ENCODE measurements around the gene NBEA.

NBEA gene

DNA sequence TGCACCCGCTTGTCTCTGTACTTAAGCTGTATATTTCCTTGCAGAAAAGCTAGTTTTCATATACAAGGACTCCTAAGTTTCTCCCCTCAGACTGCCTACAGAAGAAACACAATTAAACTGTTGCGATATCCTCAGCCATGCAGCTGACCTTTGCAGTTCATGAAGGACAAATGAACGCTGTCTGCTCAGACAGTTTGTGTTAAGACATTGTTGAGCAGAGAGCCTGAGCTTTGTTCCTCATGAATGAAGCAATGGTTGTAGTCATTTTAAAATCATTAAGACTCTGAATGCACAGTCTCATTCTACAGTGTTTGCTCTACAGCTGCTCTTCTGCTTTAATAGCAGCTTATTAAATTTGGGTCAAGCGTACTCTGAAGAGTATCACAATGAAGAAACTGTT is 557.6 kb downstream of the NBEA start:
- Histone ChIP-seq H3K4me1 (ENCODE audit: control insufficient read depth, insufficient read depth, low read length, unreplicated experiment) (peaks cover 3% of the 10 kb centered on the region), H3K27me3 (ENCODE audit: insufficient read depth, low read length) (no peaks in the 10 kb centered on the region), H3K79me2 (ENCODE audit: control insufficient read depth, insufficient read depth, low read length, unreplicated experiment) (no peaks in the 10 kb centered on the region), H2AFZ (ENCODE audit: low read length, unreplicated experiment) (no peak overlapping the region), H3K27ac (ENCODE audit: low read depth, low read length) (no peak overlapping the region), H3K4me3 (ENCODE audit: low read depth, low read length) (no peak overlapping the region), H3K36me3 (ENCODE audit: insufficient read depth, low read length) (no peaks in the 10 kb centered on the region)

GRCh38 chr13:35500144-35500543 is 558.1 kb downstream of the NBEA start:
- H3K4me3 ChIP-seq (ENCODE audit: low read depth, low read length): no peak overlapping the region

DNA sequence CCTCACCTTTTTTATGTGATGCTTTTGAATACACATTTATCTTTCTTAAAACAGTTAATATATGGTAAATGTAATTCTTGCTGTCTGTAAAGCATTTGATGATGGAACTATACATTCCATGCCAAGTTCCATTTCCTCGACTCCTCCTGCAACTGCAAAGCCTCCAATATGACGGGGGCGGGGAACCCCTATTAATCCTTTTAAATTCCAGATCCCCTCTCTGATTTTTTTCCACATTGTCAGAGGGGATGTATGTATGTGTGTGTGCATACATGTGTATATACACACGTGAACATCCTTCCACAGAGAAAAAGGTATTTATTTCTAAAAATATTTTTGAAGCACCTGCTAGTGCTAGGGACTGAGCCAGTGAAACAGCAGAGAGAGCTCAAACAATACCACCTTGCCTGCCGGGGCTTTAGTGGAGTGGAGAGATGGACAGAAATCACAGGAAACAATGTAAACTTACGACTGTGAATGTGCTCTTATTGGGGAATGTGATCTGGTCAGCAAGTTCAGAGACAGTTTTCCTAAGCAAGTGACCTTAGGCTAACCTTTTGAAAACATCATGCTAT is 559.7 kb downstream of the NBEA start:
- Histone ChIP-seq H3K36me3 (ENCODE audit: insufficient read depth, low read length) (no peaks in the 10 kb centered on the region), H3K27me3 (ENCODE audit: insufficient read depth, low read length) (no peaks in the 10 kb centered on the region), H3K27ac (ENCODE audit: low read depth, low read length) (no peak overlapping the region), H2AFZ (ENCODE audit: low read length, unreplicated experiment) (no peak overlapping the region), H3K4me1 (ENCODE audit: control insufficient read depth, insufficient read depth, low read length, unreplicated experiment) (peaks cover 2% of the 10 kb centered on the region), H3K79me2 (ENCODE audit: control insufficient read depth, insufficient read depth, low read length, unreplicated experiment) (no peaks in the 10 kb centered on the region), H3K4me3 (ENCODE audit: low read depth, low read length) (no peak overlapping the region)

More at GRCh38 chr13:35500144-35500543, 558.1 kb downstream of the NBEA start:
- Histone ChIP-seq H3K27me3 (ENCODE audit: insufficient read depth, low read length) (no peaks in the 10 kb centered on the region), H3K27ac (ENCODE audit: low read depth, low read length) (no peak overlapping the region), H3K4me1 (ENCODE audit: control insufficient read depth, insufficient read depth, low read length, unreplicated experiment) (peaks cover 3% of the 10 kb centered on the region), H3K79me2 (ENCODE audit: control insufficient read depth, insufficient read depth, low read length, unreplicated experiment) (no peaks in the 10 kb centered on the region), H2AFZ (ENCODE audit: low read length, unreplicated experiment) (no peak overlapping the region), H3K36me3 (ENCODE audit: insufficient read depth, low read length) (no peaks in the 10 kb centered on the region)

DNA sequence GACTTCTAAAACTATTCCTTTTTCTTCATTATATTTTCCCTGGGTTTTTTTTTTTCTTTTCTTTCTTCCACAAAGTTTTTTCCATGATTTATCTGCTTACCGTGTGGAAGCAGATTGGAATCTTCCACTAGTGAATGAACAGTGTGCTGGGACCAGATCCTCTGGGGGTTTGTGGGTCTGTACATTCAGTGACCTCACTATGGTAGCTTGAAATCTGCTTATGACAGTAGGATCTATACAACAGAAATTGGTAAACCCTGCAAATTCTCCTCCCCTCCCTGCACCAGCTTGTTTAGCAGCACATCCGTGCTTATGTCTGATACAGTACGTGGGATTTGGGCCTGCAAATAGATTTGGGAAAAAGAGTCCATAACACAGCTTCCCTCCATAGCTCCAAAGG is 560.4 kb downstream of the NBEA start:
- H3K27ac ChIP-seq (ENCODE audit: low read depth, low read length): no peak overlapping the region
- H3K4me1 ChIP-seq (ENCODE audit: control insufficient read depth, insufficient read depth, low read length, unreplicated experiment): no peaks in the 10 kb centered on the region
- no peaks in the 10 kb centered on the region for H3K27me3 ChIP-seq (ENCODE audit: insufficient read depth, low read length)
- H3K79me2 ChIP-seq (ENCODE audit: control insufficient read depth, insufficient read depth, low read length, unreplicated experiment): no peaks in the 10 kb centered on the region
- H3K4me3 ChIP-seq (ENCODE audit: low read depth, low read length): no peak overlapping the region
- no peaks in the 10 kb centered on the region for H3K36me3 ChIP-seq (ENCODE audit: insufficient read depth, low read length)
- H2AFZ ChIP-seq (ENCODE audit: low read length, unreplicated experiment): peak overlapping the region; percentile 32

GRCh38 chr13:35512271-35512920 is 570.3 kb downstream of the NBEA start:
- Histone ChIP-seq H3K79me2 (ENCODE audit: control insufficient read depth, insufficient read depth, low read length, unreplicated experiment) (no peaks in the 10 kb centered on the region), H3K27ac (ENCODE audit: low read depth, low read length) (peak overlapping the region; percentile 52), H3K36me3 (ENCODE audit: insufficient read depth, low read length) (no peaks in the 10 kb centered on the region), H3K4me3 (ENCODE audit: low read depth, low read length) (no peak overlapping the region), H2AFZ (ENCODE audit: low read length, unreplicated experiment) (no peak overlapping the region), H3K27me3 (ENCODE audit: insufficient read depth, low read length) (no peaks in the 10 kb centered on the region), H3K4me1 (ENCODE audit: control insufficient read depth, insufficient read depth, low read length, unreplicated experiment) (peaks cover 8% of the 10 kb centered on the region)

GRCh38 chr13:35514061-35514477 is 572.0 kb downstream of the NBEA start:
- Histone ChIP-seq H3K4me1 (ENCODE audit: control insufficient read depth, insufficient read depth, low read length, unreplicated experiment) (peaks cover 8% of the 10 kb centered on the region), H3K27me3 (ENCODE audit: insufficient read depth, low read length) (no peaks in the 10 kb centered on the region), H2AFZ (ENCODE audit: low read length, unreplicated experiment) (no peak overlapping the region), H3K79me2 (ENCODE audit: control insufficient read depth, insufficient read depth, low read length, unreplicated experiment) (no peaks in the 10 kb centered on the region), H3K4me3 (ENCODE audit: low read depth, low read length) (no peak overlapping the region), H3K36me3 (ENCODE audit: insufficient read depth, low read length) (no peaks in the 10 kb centered on the region), H3K27ac (ENCODE audit: low read depth, low read length) (no peak overlapping the region)

DNA sequence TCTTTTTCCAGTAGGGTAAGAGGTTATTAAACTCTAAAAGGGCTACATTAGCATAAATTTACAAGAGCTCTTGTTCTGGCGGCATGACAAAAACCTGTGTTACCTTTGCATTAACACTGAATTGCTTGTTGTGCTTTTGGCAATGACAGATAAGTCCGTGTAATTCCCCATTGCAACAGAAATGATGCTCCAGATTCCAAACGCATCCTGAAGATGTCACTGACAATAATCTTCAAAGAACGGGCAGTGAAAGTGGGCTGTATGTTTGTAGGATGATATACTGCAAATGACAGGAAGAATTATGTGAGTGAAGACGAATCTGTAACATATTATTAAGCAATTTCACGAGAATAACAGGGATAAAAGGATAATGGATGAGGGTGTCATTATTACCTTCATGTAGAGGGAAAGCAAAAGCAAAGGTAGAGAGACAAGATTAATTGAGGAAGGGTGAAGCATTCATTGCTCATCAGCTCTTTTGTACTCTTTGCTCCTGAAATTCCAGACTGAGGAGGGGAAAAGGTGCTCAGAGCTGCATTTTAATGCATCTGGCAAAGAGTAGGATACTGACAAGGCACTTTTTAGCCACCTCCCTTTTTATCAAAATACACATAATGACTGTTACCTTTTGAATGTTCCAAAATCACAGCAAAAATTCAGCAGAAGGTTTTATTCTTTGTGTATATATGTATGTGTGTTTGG is 572.9 kb downstream of the NBEA start:
- no peak overlapping the region for H3K4me3 ChIP-seq (ENCODE audit: low read depth, low read length)
- H3K79me2 ChIP-seq (ENCODE audit: control insufficient read depth, insufficient read depth, low read length, unreplicated experiment): no peaks in the 10 kb centered on the region
- H3K27me3 ChIP-seq (ENCODE audit: insufficient read depth, low read length): no peaks in the 10 kb centered on the region
- H2AFZ ChIP-seq (ENCODE audit: low read length, unreplicated experiment): no peak overlapping the region
- H3K36me3 ChIP-seq (ENCODE audit: insufficient read depth, low read length): no peaks in the 10 kb centered on the region
- H3K4me1 ChIP-seq (ENCODE audit: control insufficient read depth, insufficient read depth, low read length, unreplicated experiment): peaks cover 8% of the 10 kb centered on the region
- H3K27ac ChIP-seq (ENCODE audit: low read depth, low read length): no peak overlapping the region

DNA sequence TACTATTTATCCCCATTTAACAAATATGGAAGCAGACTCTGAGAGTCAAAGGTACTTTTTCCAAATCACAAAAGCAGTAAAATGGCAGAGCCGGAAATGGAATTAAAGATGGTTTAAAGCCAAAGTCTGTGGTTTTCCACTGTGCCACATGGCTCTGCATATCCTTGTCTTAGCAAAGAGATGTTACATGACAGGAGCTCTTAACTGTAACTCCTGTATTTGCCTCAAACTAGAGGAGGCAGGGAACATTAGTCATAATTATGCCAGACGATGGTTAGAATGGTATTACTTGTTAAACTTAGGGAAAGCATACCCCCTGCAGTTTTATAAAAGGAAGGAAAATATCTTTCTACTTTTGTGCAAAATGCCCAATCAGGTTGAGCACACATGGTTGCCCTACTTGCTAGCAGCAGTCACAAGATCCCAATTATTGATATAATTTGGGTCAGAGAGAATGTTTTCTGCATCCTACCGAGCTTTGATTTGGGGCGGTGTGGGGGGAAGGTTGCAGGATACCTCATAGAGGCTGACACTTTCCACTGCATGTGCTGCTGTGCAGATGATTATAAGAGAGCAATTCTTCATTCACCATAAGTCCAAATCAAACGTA is 576.4 kb downstream of the NBEA start:
- Histone ChIP-seq H3K4me3 (ENCODE audit: low read depth, low read length) (no peak overlapping the region), H3K36me3 (ENCODE audit: insufficient read depth, low read length) (no peaks in the 10 kb centered on the region), H3K27me3 (ENCODE audit: insufficient read depth, low read length) (no peaks in the 10 kb centered on the region), H3K4me1 (ENCODE audit: control insufficient read depth, insufficient read depth, low read length, unreplicated experiment) (no peaks in the 10 kb centered on the region), H3K79me2 (ENCODE audit: control insufficient read depth, insufficient read depth, low read length, unreplicated experiment) (no peaks in the 10 kb centered on the region), H2AFZ (ENCODE audit: low read length, unreplicated experiment) (no peak overlapping the region), H3K27ac (ENCODE audit: low read depth, low read length) (no peak overlapping the region)

GRCh38 chr13:35524171-35524570 is 582.1 kb downstream of the NBEA start:
- Histone ChIP-seq H3K27me3 (ENCODE audit: insufficient read depth, low read length) (no peaks in the 10 kb centered on the region), H2AFZ (ENCODE audit: low read length, unreplicated experiment) (no peak overlapping the region), H3K36me3 (ENCODE audit: insufficient read depth, low read length) (no peaks in the 10 kb centered on the region), H3K27ac (ENCODE audit: low read depth, low read length) (no peak overlapping the region), H3K4me1 (ENCODE audit: control insufficient read depth, insufficient read depth, low read length, unreplicated experiment) (no peaks in the 10 kb centered on the region), H3K4me3 (ENCODE audit: low read depth, low read length) (no peak overlapping the region), H3K79me2 (ENCODE audit: control insufficient read depth, insufficient read depth, low read length, unreplicated experiment) (no peaks in the 10 kb centered on the region)

GRCh38 chr13:35526577-35526976 is 584.5 kb downstream of the NBEA start:
- Histone ChIP-seq H2AFZ (ENCODE audit: low read length, unreplicated experiment) (no peak overlapping the region), H3K4me1 (ENCODE audit: control insufficient read depth, insufficient read depth, low read length, unreplicated experiment) (no peaks in the 10 kb centered on the region), H3K27me3 (ENCODE audit: insufficient read depth, low read length) (no peaks in the 10 kb centered on the region), H3K4me3 (ENCODE audit: low read depth, low read length) (no peak overlapping the region), H3K36me3 (ENCODE audit: insufficient read depth, low read length) (no peaks in the 10 kb centered on the region), H3K79me2 (ENCODE audit: control insufficient read depth, insufficient read depth, low read length, unreplicated experiment) (no peaks in the 10 kb centered on the region), H3K27ac (ENCODE audit: low read depth, low read length) (no peak overlapping the region)
